H1 (cell line): ENCODE data around the gene SLC24A4.

Source experiments
- FOSL1 ChIP-seq: IDR thresholded peaks from 2 replicates; pipeline ENCODE4 v1.6.1; 2011; ENCODE audit warnings: mild to moderate bottlenecking, low read depth, low read length, moderate library complexity; ENCODE audit not compliant: insufficient read depth
- GABPA ChIP-seq: IDR thresholded peaks from 2 replicates; pipeline ENCODE4 v1.6.1; 2011; ENCODE audit warnings: mild to moderate bottlenecking, low read length, moderate library complexity, borderline replicate concordance; ENCODE audit not compliant: insufficient read depth
- JUND ChIP-seq: IDR thresholded peaks from 2 replicates; pipeline ENCODE4 v1.6.1; 2011; ENCODE audit warnings: mild to moderate bottlenecking, improper control_type of control experiment, low read length
- KDM5A ChIP-seq: fragments of 200-600 bp; IDR thresholded peaks from 2 replicates; pipeline ENCODE4 v1.7.1; 2012; ENCODE audit warnings: mild to moderate bottlenecking, low read length, inconsistent platforms, mixed read lengths
- POLR2A ChIP-seq, 2 experiments: IDR thresholded peaks; 1 replicate in 1 of 2; 2 replicates in 1 of 2; pipeline ENCODE4 v1.6.1; 2011; ENCODE audit warnings: low read depth in 2 of 2, low read length in 2 of 2, mild to moderate bottlenecking in 2 of 2; ENCODE audit errors: control extremely low read depth in 1 of 2
- RAD21 ChIP-seq, 2 experiments: IDR thresholded peaks in 1 of 2; conservative IDR thresholded peaks in 1 of 2; 2 replicates each; pipeline ENCODE4 v1.6.1; 2011; ENCODE audit warnings: low read depth in 2 of 2, low read length in 2 of 2, improper control_type of control experiment in 1 of 2, inconsistent platforms in 1 of 2, mild to moderate bottlenecking in 1 of 2, moderate library complexity in 1 of 2
- SRF ChIP-seq: IDR thresholded peaks from 2 replicates; pipeline ENCODE4 v1.6.1; 2011; ENCODE audit warnings: mild to moderate bottlenecking, low read depth, low read length, moderate library complexity
- TAF1 ChIP-seq: IDR thresholded peaks from 2 replicates; pipeline ENCODE4 v1.6.1; 2011; ENCODE audit warnings: mild to moderate bottlenecking, low read depth, low read length
- TF ChIP-seq, protein P1 (sequence below), 3 experiments: IDR thresholded peaks; 1 replicate in 2 of 3; 2 replicates in 1 of 3; pipeline versions ENCODE4 v1.5.1 to v1.6.1; 2011; ENCODE audit warnings: low read length in 3 of 3, mild to moderate bottlenecking in 3 of 3, inconsistent platforms in 2 of 3, low read depth in 1 of 3, moderate library complexity in 1 of 3; ENCODE audit not compliant: insufficient read depth in 1 of 3; ENCODE audit errors: control extremely low read depth in 1 of 3
- TF ChIP-seq, protein P2 (sequence below): IDR thresholded peaks from 2 replicates; pipeline ENCODE4 v1.6.1; 2012; ENCODE audit warnings: inconsistent platforms
- TF ChIP-seq, protein P3 (sequence below): IDR thresholded peaks from 2 replicates; pipeline ENCODE4 v1.6.1; 2011; ENCODE audit warnings: low read depth, mild to moderate bottlenecking, low read length; ENCODE audit not compliant: insufficient read depth

DNA sequence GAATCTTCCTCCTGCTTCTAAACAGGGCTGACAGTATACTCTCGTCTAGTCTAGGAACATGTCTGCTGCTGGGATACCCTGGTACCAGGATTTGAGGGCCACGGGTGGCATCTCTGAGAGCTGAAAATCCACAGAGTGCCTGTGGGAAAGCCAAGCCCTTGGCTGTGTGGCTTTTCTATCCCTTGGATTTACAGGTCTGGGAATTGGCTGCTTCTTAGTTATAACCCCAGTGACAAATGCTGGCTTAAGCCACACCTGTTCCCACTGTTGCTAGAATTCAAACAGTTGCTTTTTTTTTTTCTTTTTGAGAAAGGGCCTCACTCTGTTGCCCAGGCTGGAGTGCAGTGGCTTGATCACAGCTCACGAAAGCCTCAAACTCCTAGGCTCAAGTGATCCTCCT lies 176.3 kb downstream of the SLC24A4 start:
- TF ChIP-seq, protein P1, sequence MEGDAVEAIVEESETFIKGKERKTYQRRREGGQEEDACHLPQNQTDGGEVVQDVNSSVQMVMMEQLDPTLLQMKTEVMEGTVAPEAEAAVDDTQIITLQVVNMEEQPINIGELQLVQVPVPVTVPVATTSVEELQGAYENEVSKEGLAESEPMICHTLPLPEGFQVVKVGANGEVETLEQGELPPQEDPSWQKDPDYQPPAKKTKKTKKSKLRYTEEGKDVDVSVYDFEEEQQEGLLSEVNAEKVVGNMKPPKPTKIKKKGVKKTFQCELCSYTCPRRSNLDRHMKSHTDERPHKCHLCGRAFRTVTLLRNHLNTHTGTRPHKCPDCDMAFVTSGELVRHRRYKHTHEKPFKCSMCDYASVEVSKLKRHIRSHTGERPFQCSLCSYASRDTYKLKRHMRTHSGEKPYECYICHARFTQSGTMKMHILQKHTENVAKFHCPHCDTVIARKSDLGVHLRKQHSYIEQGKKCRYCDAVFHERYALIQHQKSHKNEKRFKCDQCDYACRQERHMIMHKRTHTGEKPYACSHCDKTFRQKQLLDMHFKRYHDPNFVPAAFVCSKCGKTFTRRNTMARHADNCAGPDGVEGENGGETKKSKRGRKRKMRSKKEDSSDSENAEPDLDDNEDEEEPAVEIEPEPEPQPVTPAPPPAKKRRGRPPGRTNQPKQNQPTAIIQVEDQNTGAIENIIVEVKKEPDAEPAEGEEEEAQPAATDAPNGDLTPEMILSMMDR (IDR thresholded peaks at IDR 0.05; ENCODE audit: control extremely low read depth in 1 of 3, insufficient read depth in 1 of 3, low read depth in 1 of 3, low read length in 3 of 3): no peak
- TF ChIP-seq JUND (no peak), KDM5A (no peak), SRF (no peak), FOSL1 (no peak), POLR2A (IDR thresholded peaks at IDR 0.05; ENCODE audit: control extremely low read depth in 1 of 2, low read depth in 2 of 2, low read length in 2 of 2) (no peak), TAF1 (no peak), GABPA (no peak), RAD21 (IDR thresholded peaks at IDR 0.05 in 1 of 2, conservative IDR thresholded peaks at IDR 0.05 in 1 of 2; ENCODE audit: low read depth in 2 of 2, low read length in 2 of 2) (no peak)
- TF ChIP-seq, protein P2, sequence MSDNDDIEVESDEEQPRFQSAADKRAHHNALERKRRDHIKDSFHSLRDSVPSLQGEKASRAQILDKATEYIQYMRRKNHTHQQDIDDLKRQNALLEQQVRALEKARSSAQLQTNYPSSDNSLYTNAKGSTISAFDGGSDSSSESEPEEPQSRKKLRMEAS: no peak
- TF ChIP-seq, protein P3, sequence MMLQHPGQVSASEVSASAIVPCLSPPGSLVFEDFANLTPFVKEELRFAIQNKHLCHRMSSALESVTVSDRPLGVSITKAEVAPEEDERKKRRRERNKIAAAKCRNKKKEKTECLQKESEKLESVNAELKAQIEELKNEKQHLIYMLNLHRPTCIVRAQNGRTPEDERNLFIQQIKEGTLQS: no peak
